ENCODE measurements around the gene ARHGEF18.
A peak's percentile ranks its signal among the peaks of the same experiment; 100 is the strongest.
"Not testable (repeated sequence)": the region's sequence is repeated elsewhere in the genome, so short reads cannot be mapped to it uniquely, and the experiment has no call there.

Gene ARHGEF18

GRCh38 chr19:7346997-7347396, 1.7 kb upstream of the ARHGEF18 start:
- not testable (repeated sequence) for DNase-seq (ENCODE audit: low read depth, low spot score)

GRCh38 chr19:7349231-7349591, 474 bp downstream of the ARHGEF18 start:
- DNase-seq (ENCODE audit: low read depth, low spot score), result no peak

- DNase-seq (ENCODE audit: low read depth, low spot score), result no peak
Observed at GRCh38 chr19:7349961-7350711, 1.4 kb downstream of the ARHGEF18 start.

GRCh38 chr19:7351861-7352260, 3.1 kb downstream of the ARHGEF18 start:
- DNase-seq (ENCODE audit: low read depth, low spot score), result no peak

- DNase-seq (ENCODE audit: low read depth, low spot score), result no peak
Observed at GRCh38 chr19:7355151-7355820, 6.5 kb downstream of the ARHGEF18 start.

- DNase-seq (ENCODE audit: low read depth, low spot score), result no peak
Observed at GRCh38 chr19:7355871-7356270, 7.1 kb downstream of the ARHGEF18 start.

- DNase-seq (ENCODE audit: low read depth, low spot score), result no peak
Observed at GRCh38 chr19:7356899-7357627, 8.3 kb downstream of the ARHGEF18 start.

- no peak for DNase-seq (ENCODE audit: low read depth, low spot score)
Observed at GRCh38 chr19:7358102-7358597, 9.4 kb downstream of the ARHGEF18 start.

- DNase-seq (ENCODE audit: low read depth, low spot score), result peak; percentile 62
Observed at GRCh38 chr19:7360393-7360984, 11.8 kb downstream of the ARHGEF18 start.

- no peak for DNase-seq (ENCODE audit: low read depth, low spot score)
Observed at GRCh38 chr19:7363225-7363624, 14.5 kb downstream of the ARHGEF18 start.

- peak; percentile 59 for DNase-seq (ENCODE audit: low read depth, low spot score)
Observed at GRCh38 chr19:7366701-7367420, 18.1 kb downstream of the ARHGEF18 start.

GRCh38 chr19:7368456-7368855, 19.7 kb downstream of the ARHGEF18 start:
- peak; percentile 48 for DNase-seq (ENCODE audit: low read depth, low spot score)

- DNase-seq (ENCODE audit: low read depth, low spot score), result not testable (repeated sequence)
Observed at GRCh38 chr19:7368866-7369265, 20.1 kb downstream of the ARHGEF18 start.

- DNase-seq (ENCODE audit: low read depth, low spot score), result no peak
Observed at GRCh38 chr19:7370546-7370945, 21.8 kb downstream of the ARHGEF18 start.

- no peak for DNase-seq (ENCODE audit: low read depth, low spot score)
Observed at GRCh38 chr19:7371001-7371400, 22.3 kb downstream of the ARHGEF18 start.

GRCh38 chr19:7372810-7373209, 24.1 kb downstream of the ARHGEF18 start:
- no peak for DNase-seq (ENCODE audit: low read depth, low spot score)

- peak; percentile 47 for DNase-seq (ENCODE audit: low read depth, low spot score)
Observed at GRCh38 chr19:7373862-7374261, 25.1 kb downstream of the ARHGEF18 start.

- peak; percentile 96 for DNase-seq (ENCODE audit: low read depth, low spot score)
Observed at GRCh38 chr19:7376151-7376852, 27.6 kb downstream of the ARHGEF18 start.

GRCh38 chr19:7377196-7377595, 28.5 kb downstream of the ARHGEF18 start:
- DNase-seq (ENCODE audit: low read depth, low spot score), result no peak

GRCh38 chr19:7381073-7381390, 32.3 kb downstream of the ARHGEF18 start:
- no peak for DNase-seq (ENCODE audit: low read depth, low spot score)

- DNase-seq (ENCODE audit: low read depth, low spot score), result no peak
Observed at GRCh38 chr19:7382694-7383093, 34.0 kb downstream of the ARHGEF18 start.

Measured in ELF-1 (cell line).